Measurements from ENCODE around the gene ALPK3. TPM values are rescaled to one million over a fixed set of nuclear protein-coding genes. Genes with fewer than 3 reads are reported as not detected.

The ALPK3 gene
- total RNA-seq, 1 donor from 2014 or later, result 0.20 TPM

DNA sequence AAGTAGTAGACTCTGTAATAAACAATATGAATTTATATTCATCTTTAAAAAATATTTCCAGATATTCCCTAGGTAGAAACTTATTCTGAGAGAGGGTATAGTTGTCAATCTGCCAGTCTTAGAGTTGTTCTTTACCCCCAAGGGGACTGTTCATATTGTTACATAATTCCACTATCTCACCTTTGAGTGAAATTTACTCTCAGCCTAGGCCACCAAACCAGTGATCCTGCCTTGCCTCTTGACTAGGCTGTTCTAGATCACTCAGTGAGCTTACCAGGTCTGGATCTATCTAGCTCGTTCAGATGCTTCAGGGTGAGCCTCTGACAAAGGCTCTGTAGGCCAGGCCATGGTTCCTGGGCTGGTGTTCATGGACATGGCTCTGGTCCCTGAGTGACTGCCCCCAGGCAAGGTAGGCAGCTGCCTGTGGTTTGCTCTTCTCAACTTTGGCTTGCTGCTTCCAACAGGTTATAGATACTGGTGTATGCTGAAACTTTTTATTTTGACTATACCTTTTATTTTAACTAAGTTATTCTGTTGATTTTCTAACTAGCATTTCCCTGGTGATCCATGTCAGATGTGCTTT is 41.2 kb upstream of the ALPK3 start:
- DNase-seq (no peak), ATAC-seq (ENCODE audit: low read depth) (no peak)
- ChIA-PET POLR2A (interaction anchor here (0.9 kb wide), 1 partner anchor 41 kb away, joined by 3 read pairs; no protein-coding TSS in a partner anchor), CTCF (no interaction called here)
- Mint-ChIP-seq H3K4me1 (peaks cover 30% of the 10 kb centered on the region), H3K9me3 (no peaks in the 10 kb centered on the region), H3K4me3 (no peak overlapping the region), H3K36me3 (ENCODE audit: low read depth) (peaks cover 50% of the 10 kb centered on the region), H3K27ac (peak overlapping the region; percentile 46), H3K27me3 (no peaks in the 10 kb centered on the region)
- intact Hi-C loops (cut with micrococcal nuclease), result no loop called here
- TF ChIP-seq, protein P1, sequence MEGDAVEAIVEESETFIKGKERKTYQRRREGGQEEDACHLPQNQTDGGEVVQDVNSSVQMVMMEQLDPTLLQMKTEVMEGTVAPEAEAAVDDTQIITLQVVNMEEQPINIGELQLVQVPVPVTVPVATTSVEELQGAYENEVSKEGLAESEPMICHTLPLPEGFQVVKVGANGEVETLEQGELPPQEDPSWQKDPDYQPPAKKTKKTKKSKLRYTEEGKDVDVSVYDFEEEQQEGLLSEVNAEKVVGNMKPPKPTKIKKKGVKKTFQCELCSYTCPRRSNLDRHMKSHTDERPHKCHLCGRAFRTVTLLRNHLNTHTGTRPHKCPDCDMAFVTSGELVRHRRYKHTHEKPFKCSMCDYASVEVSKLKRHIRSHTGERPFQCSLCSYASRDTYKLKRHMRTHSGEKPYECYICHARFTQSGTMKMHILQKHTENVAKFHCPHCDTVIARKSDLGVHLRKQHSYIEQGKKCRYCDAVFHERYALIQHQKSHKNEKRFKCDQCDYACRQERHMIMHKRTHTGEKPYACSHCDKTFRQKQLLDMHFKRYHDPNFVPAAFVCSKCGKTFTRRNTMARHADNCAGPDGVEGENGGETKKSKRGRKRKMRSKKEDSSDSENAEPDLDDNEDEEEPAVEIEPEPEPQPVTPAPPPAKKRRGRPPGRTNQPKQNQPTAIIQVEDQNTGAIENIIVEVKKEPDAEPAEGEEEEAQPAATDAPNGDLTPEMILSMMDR (IDR thresholded peaks at IDR 0.05), result no peak

DNA sequence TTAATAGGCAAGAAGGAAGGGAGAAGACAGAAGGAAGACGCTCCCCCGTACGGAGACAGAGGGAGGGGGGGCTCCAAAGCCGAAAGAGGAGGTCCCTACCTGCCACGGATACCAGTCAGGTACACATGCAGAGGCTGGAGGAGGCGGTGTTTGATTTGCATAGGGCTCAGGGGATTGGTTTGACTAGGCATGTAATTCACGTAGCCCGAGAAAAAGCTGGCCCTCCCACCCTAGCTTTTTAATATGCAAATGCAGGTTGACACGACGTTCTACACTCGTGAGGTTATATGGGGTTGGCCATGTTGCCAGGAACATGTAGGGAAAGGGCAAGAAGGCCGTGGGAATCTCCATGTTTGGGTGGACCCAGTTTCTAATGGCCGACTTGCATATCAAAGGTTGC is 39.0 kb upstream of the ALPK3 start:
- DNase-seq (no peak), ATAC-seq (ENCODE audit: low read depth) (no peak)
- no peaks in the 10 kb centered on the region for H3K9me3 Mint-ChIP-seq
- peaks cover 58% of the 10 kb centered on the region for H3K36me3 Mint-ChIP-seq (ENCODE audit: low read depth)
- H3K4me1 Mint-ChIP-seq, result peaks cover 28% of the 10 kb centered on the region
- TF ChIP-seq, protein P1 (IDR thresholded peaks at IDR 0.05), result no peak
- POLR2A ChIA-PET, result no interaction called here
- CTCF ChIA-PET, result no interaction called here
- H3K27me3 Mint-ChIP-seq, result no peaks in the 10 kb centered on the region
- intact Hi-C loops (cut with micrococcal nuclease), result no loop called here
- H3K27ac Mint-ChIP-seq, result no peak overlapping the region
- H3K4me3 Mint-ChIP-seq, result no peak overlapping the region

DNA sequence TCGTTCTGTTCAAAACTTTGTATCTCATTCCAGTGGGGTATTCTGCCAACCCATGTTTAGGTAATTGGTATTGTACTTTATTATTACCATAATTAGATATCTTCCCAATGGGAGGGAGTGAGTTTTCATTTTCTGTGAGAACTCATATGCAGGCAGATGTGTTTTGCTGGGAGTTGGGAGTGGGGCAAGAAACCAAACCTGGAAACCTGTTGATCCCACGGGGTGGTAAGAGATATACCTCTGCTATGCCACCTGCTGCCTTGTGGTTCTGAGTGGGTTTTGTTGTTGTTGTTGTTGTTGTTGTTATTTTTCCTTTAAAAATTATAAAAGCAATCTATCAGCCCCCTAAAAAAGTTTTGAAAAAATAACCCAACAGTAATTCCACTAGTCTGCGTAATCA is 36.7 kb upstream of the ALPK3 start:
- Mint-ChIP-seq H3K36me3 (ENCODE audit: low read depth) (peaks cover 67% of the 10 kb centered on the region), H3K4me3 (no peak overlapping the region), H3K27ac (no peak overlapping the region), H3K27me3 (no peaks in the 10 kb centered on the region), H3K4me1 (peaks cover 23% of the 10 kb centered on the region), H3K9me3 (no peaks in the 10 kb centered on the region)
- intact Hi-C loops (cut with micrococcal nuclease), result loop anchor here (5.0 kb wide), 1 partner anchor 33 kb away; the partner anchor contains the start of gene ZNF592
- ChIA-PET POLR2A (no interaction called here), CTCF (no interaction called here)
- DNase-seq (no peak), ATAC-seq (ENCODE audit: low read depth) (no peak)
- TF ChIP-seq, protein P1 (IDR thresholded peaks at IDR 0.05), result no peak

DNA sequence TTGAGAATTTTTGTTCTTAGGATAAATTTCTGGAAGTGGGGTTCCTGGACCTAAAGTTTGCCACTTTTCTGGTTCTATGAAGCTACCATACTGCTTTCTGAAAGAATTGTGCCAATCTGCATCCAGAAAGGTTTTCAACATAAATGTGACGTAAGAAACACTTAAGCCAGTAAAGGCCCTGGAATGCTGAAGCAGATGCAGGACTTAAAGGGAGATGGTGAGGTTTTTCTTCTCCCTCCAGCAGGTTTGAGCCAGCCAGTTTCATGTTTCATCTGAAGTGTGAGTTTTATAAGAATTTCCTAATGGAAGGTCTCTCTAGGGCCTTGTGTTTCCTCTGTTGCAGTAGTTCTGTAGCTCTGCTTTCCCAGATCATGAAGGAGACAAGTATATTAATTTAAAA is 35.7 kb upstream of the ALPK3 start:
- Mint-ChIP-seq H3K4me3 (no peak overlapping the region), H3K27ac (no peak overlapping the region), H3K36me3 (ENCODE audit: low read depth) (peaks cover 71% of the 10 kb centered on the region), H3K4me1 (peaks cover 31% of the 10 kb centered on the region), H3K9me3 (no peaks in the 10 kb centered on the region), H3K27me3 (no peaks in the 10 kb centered on the region)
- ATAC-seq (ENCODE audit: low read depth), result no peak
- TF ChIP-seq, protein P1 (IDR thresholded peaks at IDR 0.05), result no peak
- no peak for DNase-seq
- intact Hi-C loops (cut with micrococcal nuclease), result loop anchor here (5.0 kb wide), 1 partner anchor 34 kb away; the partner anchor contains the start of gene ZNF592
- CTCF ChIA-PET, result no interaction called here
- POLR2A ChIA-PET, result interaction anchor here (0.6 to 0.8 kb wide), 2 partner anchors 37 to 132 kb away, joined by 3 to 16 read pairs; no protein-coding TSS in a partner anchor

DNA sequence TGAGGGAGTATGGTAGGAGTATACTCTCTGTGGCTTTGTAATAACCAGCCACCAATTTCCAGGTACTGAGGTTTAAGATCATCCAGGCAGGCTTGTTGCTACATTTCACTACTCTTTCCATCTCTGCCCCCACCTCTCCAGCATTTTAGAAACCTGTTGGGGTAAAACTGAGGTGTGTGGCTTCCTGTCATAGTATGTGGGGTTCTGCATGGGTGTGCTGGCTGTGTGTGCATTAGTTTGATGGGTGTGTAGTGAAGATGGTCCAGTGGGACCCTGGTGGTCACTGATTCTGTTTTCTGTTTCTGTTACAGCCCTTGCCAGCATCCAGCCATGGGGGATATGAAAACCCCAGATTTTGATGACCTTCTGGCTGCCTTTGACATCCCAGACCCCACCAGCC is 34.8 kb upstream of the ALPK3 start:
- H3K27me3 Mint-ChIP-seq, result no peaks in the 10 kb centered on the region
- H3K27ac Mint-ChIP-seq, result peak overlapping the region; percentile 35
- H3K4me1 Mint-ChIP-seq, result peaks cover 31% of the 10 kb centered on the region
- POLR2A ChIA-PET, result interaction anchor here (0.6 to 0.8 kb wide), 2 partner anchors 37 to 133 kb away, joined by 3 to 16 read pairs; no protein-coding TSS in a partner anchor
- H3K36me3 Mint-ChIP-seq (ENCODE audit: low read depth), result peaks cover 71% of the 10 kb centered on the region
- H3K4me3 Mint-ChIP-seq, result no peak overlapping the region
- no peak for DNase-seq
- CTCF ChIA-PET, result no interaction called here
- intact Hi-C loops (cut with micrococcal nuclease), result loop anchor here (5.0 kb wide), 1 partner anchor 35 kb away; the partner anchor contains the start of gene ZNF592
- TF ChIP-seq, protein P1 (IDR thresholded peaks at IDR 0.05), result no peak
- no peak for ATAC-seq (ENCODE audit: low read depth)
- H3K9me3 Mint-ChIP-seq, result no peaks in the 10 kb centered on the region
